Activated T-cell treated with anti-CD3 and anti-CD28 coated beads for 48 hours (primary cell): Measurements from ENCODE around the gene RASGRP1.

Source experiments
- DNase-seq: peaks from one replicate; pipeline ENCODE4 v3.0.0-alpha.2; 2020; ENCODE audit warnings: low read depth

The RASGRP1 gene

DNA sequence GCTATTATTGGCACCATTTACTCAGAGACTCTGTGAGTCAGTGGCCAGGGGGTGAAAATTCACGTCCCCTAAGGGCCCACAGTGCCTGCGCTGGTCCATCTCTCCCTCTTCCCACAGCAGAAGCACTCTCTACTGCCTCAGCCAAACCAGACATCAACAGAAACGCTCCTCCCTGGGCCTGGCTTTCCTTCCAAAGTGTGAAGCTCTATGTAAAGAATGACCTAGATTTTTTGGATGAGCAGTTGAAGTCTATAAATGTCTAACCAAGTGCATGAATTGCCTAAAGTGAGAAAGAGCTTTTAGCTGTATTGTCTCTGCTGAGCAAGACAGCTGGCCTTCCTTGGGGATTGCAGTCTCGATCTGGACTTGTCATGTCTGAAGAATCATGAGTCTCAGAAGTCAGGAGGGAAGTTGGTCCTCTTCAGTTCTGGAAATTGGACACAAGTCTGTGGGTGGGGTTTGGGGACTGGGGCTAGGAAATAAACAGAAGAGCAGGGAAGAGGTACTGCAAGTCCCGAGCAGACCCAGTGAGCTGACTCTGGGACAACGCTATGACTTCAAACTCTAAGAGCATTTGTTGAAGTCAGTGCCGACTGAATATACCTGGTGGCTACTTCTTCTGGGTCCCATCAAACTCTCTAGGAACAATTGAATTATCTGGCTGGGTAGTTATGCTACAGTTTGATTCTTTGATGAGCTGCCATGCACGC lies 29.0 kb downstream of the RASGRP1 start:
- DNase-seq: no peak

DNA sequence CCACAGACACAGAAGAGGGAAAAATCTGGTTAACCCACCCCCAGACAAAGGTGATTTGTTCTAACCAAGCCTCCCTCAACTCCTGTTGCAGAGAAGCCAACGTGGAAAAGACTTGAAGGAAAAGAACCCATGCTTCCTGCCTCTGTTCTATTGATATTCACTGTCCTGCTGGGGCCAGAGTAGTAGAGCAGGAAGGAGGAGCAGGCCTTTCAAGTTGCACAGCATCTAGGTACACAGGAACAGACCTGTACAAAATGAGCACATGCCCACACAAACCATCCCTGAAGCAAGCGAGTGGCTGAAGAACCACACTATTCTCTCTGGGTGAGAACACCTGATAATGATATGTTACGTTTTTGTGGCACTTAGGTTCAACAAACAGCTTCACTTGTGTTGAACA lies 29.9 kb downstream of the RASGRP1 start:
- no peak for DNase-seq

DNA sequence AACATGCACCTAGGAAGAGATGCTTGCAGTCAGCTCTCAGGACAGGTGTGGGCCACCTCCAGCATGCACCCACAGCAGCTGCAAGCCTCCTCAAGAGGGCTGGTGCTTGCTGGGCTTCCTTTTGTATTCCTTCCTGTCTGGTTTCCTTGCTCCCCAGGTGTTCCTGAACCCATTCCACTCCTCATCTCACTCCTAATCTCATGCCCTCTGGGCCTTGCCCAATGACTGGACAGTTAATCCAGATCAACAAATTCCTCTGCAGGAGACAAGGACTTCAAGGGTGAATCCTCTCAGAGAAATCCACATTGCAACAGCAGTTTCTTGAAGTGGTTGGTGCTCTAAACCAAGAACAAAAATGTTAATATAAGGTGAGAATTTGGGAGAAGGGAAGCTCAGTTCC lies 30.7 kb downstream of the RASGRP1 start:
- no peak for DNase-seq

DNA sequence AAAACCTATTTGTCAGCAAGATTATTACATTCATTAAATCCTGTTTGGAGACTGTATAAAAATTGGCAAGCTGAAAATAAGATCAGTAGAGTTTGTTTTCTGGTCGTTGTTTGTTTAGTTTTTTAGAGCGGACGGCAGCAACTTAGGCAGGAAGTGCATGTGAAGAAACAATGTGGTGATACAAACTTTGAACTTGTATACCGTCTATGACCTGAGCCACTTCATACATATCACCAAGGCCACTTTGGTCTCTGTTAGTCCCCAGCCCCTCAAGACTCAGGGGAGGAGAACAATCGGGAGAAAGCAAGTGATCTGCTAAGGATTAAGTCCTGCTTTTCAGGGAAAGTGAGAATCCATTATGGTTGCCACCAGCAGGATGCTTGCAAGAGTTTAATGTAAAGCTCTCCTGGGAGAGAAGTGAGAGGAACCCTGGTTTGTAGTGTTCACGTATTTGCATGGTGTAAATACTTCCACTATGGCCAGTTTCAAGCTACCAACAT lies 31.1 kb downstream of the RASGRP1 start:
- no peak for DNase-seq

DNA sequence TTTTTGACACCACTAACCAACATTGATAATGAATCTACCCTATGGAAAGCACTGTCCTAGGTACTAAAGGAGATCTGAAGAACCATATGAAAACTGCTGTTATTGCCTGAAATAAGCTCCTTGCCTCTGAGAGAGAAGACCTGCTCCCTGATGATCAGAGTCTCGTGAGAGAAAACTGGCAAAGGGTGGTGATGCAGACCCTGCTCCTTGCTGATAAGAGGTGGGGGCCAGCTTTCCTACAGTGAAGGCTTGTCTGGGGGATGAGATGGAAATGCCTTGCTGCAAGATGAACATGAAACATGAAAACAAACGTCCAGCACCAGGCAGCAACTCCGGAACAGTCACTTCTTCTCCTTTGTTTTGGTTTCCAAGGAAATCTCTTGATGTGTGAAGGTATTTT lies 31.9 kb downstream of the RASGRP1 start:
- DNase-seq: no peak

DNA sequence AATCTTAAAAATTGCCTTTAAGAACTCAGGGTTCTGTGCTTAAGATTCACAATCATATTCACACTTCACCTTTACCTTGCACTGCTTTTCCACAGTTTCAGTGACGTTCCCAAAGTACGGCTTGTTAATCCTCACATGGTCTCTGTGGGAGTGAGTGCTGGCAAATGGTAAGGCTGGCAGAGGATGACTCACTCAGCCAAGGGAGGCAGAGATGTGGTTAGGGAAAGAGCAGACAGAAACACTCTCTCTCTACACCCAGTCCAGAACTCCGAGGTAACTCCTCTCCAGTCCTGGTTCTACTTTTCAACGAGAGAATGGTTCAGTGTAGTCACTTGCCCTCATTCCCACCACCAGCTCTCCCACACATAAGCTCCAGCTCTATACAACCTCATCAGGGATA lies 33.1 kb downstream of the RASGRP1 start:
- no peak for DNase-seq

DNA sequence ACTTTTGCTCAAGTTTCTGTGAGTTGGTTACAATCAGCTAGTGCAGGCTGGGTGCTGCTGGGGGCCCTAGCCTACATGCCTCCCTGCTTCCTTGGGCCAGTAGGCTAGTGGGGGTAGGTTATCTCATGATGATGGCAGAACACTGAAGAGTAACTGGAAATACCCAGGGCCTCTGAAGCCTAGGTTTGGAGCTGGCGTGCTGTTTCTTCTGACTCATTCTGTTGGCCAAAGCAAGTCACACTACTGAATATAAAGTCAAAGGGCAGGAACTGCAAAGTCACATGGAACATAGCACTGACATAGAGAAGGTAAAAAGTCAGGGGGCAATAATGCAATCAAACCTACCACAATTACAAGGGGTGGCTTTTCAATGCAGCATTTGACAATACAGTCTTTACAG lies 34.5 kb downstream of the RASGRP1 start:
- no peak for DNase-seq

DNA sequence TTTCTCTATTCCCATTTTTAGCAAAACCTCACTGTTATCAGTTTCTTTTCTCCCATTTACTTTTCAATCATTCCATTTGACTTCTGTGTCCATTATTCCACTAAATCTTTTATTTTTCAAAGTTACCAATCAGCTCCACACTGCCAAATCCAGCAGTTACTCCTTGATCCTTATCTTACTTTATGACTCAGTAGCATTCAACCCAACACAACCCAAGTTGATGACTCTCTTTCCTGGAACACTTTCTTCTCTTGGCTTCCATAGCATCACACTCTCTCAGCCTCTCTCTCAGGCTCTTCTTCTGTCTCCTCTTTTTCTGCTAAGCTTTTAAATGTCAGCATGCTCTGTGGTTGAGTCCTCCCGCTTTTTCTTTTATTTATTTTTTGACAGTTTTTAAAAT lies 36.3 kb downstream of the RASGRP1 start:
- DNase-seq: no peak

DNA sequence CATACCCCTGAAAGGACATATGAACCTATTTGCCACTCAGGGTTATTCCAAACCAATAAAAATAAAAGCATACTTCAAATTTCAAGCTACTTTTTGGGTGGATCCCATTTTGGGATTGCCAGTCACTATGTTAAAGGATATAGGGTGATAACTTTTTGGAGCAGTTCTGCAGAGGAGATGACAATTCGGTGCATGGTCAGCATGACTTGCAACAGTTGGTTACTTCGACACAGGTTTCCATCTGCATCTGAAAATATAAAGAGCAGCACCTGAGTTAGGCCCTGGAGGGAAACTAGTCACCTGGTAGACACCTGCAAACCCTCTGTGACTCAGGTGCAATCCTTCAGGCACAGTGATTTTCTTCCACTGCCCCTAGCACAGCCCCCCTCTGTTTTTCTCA lies 38.5 kb downstream of the RASGRP1 start:
- no peak for DNase-seq

DNA sequence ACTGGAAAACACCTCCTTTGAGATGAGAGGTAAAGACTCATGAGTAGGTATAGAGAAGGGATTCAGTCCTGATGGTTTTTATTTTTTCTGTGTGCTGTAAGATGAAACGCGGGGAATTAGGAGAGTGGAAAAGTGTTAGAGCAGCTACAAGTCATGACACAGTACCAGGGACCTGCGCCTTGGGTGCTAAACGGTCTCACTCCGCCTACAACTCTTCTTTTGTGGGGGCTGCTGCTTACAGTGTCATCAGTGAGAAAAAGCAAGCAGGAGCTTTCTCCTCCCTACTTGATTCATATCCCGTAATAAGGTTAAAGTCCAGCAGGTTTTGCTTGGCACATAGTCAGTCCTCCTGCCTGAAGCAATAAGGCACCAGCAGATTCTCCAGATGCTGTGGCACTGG lies 39.1 kb downstream of the RASGRP1 start:
- DNase-seq: no peak

DNA sequence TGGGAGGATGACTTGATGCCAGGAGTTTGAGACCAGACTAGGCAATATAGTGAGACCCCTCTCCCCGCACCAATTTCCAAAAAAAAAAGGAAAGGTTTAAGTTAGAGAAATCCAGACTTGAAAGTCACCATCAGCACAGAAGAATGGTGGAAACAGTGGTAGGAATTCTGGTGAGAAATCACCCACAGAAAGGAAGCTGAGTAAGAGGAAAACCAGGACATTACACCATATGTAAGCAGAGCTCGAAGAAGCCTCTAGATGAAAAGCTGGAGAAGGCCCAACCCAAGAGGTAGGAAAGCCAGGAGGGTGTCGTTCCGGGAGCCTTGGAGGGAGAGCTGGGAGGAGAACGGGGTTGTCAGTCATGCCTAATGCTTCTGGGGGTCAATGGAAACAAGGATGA lies 40.5 kb downstream of the RASGRP1 start:
- DNase-seq: no peak

DNA sequence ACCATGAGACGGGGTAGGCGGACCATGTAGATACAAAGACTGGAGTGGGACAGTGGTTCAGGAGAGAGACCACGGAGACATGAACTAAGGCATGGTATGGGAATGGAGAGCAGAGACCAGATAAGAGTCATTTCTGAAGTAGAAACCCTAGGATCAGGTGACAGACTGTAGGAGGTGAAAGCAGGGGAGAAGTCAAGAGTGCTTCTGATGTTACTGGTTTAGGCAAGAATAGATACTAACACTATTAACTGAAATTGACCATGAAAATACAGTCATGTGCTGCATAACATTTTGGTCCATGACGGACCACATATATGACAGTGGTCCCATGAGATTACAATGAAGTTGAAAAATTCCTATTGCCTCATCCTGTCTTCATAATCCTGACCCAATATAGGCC lies 41.7 kb downstream of the RASGRP1 start:
- no peak for DNase-seq

DNA sequence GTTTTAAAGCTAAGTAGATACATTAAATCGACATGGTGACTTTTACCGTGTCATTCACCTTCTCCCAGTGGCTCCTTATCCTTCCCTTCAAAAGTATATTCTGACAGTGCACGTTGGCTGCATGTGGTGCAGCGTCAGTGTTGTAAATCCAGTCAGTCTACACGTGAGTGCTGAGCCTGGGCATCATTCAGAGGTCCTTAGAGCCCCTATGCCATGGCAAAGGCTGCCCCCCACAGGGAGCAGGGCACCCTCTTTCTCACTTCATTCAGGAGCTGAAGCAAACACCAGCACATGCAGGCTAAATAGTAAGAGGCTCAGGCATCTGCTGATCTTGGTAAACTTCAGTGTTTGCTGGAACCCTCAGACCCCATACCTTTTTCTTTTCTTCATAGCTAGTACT lies 43.3 kb downstream of the RASGRP1 start:
- DNase-seq: no peak

DNA sequence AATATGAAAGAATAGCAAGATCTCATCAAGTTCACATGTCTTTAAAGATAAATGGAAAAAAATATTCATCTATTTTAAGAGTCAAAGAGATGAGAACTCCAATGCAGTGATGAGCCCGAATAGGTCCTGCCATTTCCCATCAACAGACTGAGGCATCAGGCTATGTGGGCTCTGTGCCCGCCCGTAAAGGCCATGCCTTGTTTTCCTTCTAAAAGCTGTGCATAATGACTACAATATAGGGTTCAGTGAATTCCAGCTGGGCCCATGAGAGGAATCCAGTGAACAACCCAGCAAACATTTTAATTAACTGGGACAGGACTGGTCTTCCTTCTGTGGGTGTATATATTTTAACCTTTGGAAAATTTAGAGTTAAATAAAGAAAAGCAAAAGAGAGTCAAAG lies 44.6 kb downstream of the RASGRP1 start:
- no peak for DNase-seq

DNA sequence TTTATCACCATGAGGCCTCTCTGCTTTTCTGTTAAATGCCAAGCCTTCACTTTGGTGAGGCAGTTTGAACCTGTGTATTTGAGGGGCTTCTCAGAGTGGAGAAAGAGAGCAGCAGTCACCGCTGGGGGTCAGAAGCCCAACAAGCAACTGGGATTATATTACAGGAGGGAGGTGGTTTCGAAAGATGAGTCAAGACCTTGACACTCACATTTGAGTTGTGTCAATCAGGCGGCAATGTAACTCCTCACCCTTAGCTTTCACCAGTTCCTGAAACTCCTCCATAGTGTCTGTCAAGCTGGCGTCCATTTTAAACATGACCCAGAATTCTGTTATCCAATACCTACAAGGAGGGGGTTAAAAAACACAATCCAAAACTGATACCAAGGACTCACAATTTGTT lies 46.5 kb downstream of the RASGRP1 start:
- no peak for DNase-seq

DNA sequence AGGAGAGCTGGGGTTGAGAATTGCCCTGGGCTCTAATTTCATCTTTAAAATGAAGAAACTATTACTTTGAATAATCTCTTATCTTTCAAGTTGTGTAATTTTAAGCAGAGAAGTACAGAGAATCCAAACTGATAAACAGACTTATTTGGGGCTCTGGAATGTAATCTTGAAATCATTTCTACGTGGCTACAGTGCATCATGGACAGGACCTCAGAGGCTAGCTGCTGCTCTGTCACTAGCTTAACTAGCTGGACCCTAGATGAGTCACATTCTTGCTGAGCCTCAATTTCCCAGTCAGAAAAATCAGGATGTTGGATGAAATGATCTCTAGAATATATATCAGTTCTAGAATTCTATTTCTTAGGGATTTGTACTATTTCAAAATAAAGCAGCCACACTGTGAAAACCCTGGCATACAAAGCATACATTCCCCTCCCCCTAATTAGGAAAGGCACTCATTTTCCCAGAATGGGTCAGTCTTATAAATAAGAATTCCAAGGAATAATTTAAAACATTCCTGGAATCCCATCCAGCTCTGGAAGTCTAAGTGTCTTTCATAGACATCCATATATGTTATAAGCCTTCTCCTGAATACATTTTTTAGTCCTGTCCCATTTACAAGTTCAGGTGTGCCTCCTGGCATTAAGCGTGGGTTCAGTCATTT lies 47.2 kb downstream of the RASGRP1 start:
- DNase-seq: no peak

DNA sequence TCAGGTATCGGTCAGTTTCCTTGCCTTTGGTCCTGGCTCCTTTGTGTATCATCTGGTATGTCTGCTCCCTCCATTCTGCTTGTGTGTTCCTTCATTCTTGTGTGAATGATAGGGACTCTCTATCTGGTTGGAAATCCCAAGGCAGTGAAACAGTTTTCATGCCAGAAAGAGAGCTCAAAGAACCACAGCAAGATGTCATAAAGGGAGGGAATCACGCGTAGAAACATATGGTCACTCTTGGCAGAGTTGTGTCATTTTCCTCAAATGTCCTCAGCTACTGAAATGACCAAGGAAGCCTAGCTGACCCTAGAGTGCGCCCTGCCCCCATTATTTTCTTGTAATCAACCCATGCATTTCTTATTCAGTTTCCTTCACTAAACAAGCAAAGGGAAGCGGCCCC lies 48.0 kb downstream of the RASGRP1 start:
- no peak for DNase-seq

DNA sequence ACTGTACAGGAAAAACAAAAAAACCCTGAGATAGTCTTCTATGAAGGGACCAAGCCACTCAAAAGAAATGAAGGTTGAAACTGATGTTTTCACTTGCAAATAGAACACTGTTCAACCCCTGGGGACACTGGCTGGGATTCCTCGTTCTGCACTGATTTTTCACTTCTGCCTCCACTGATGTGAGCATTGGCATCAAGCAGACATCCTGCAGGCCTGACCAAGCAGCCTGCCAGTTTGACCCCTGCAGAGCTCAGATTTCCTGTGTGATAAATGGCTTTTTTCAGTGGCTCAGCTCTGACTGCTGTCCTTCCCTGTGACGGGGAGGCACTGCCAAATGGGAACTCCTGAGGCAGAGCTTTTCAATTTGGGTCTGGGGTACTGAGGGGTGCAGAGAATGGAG lies 50.0 kb downstream of the RASGRP1 start:
- no peak for DNase-seq

DNA sequence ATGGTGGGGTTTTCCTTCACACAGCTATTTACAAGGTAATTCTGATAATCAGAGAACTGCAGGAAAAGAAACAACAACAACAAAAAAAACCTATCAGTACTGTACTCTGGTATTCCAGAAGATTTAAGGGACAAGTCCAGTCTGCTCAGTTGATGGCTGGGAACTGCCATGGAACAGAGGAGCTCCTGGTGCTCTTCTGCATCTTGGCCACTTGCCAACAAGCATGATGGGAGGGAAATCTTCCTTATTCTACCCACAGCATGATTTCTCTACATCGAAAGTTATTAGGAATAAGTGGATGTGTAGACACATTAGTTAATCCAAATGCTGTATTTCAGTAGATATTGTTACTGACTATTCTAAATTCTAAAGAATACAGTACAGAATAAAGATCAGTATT lies 51.7 kb downstream of the RASGRP1 start:
- DNase-seq: no peak

DNA sequence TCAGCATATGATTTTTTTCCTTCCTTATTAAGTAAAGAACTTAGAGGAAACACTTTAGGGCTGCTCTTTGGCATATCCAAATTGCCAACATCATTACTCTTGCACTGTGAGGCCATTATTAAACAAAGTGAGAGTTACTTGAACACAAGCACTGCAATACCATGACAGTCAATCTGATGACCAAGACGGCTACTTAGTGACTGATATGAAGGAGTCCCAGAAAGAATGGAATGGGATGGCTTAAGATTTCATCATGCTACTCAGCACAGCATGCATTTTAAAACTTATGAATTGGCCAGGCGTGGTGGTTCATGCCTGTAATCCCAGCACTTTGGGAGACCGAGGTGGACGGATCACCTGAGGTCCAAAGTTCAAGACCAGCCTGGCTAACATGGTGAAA lies 55.5 kb downstream of the RASGRP1 start:
- DNase-seq: no peak

DNA sequence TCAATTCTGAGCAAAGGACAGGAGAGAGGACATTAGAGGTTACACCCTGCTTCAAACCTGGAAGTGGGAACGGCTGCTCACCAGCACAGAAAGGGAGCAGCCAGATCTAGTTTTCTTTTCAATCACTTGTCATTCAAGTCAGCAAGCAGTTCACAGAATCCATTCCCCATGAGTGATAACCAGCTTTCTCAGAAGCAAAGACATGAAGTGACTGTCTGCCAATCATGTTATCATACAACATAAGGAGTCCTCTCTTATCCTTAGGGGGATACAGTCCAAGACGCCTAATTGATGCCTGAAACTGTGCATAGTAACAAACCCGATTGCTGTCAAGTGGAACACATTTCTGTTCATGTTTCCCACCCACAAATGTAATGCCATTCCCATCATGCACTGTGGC lies 56.0 kb downstream of the RASGRP1 start:
- DNase-seq: no peak

DNA sequence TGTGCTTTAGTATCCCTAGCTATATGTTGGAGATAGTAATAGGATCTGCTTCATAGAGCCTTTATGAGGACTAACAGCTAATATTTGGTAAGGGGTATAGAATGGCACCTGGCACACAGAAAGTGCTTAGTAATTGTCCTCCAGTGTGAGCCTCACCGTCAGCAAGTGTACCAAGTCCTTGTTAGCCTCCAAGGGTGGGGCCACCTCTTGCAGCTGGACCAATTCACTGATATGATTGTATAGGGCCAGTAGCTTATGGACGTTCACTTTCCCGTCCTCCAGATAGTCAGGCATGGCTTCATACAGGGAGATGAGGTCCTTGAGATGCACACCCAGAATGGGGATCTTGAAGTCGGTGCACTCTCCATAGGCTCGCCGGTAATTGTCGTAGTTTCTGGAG lies 57.0 kb downstream of the RASGRP1 start:
- DNase-seq: no peak

DNA sequence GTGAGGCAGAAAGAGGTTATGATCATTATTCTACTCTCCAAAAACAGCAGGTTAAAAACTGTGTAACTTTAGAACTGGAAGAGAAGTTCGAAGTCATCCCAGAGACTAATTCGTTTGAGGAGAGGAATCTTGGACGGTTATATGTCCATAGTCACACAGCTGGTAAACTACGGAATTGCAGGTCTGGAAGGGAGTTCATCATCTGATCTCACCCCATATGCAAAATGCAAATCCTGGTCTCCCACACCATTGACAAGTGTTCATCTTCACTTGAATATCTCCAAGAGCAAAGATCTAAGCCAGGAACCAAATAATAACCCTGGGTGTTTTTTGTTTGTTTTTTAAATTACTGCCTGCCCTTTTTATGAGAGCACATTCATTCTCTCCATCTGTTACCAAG lies 57.6 kb downstream of the RASGRP1 start:
- no peak for DNase-seq
